Suprapubic skin (tissue), 3 donors: ENCODE measurements around the gene CPNE2.

Experiments
- EP300 ChIP-seq: sonication (generic); formaldehyde crosslinking; IDR thresholded peaks from one replicate; pipeline ENCODE4 v1.6.1; 2017; ENCODE audit warnings: antibody characterized with exemption
- POLR2A ChIP-seq, 2 donors: fragments of 450-650 bp; IDR thresholded peaks; one replicate each; pipeline ENCODE4 v1.6.1; 2017; ENCODE audit warnings: antibody characterized with exemption in 2 of 2, mild to moderate bottlenecking in 2 of 2, moderate library complexity in 2 of 2
- TF ChIP-seq, protein P1 (sequence below), 2 donors: fragments of 200-600 bp in 1 of 2; fragments of 450-650 bp in 1 of 2; sonication (generic) in 1 of 2; IDR thresholded peaks; one replicate each; pipeline ENCODE4 v1.5.1; 2016 to 2019; ENCODE audit warnings: antibody characterized with exemption in 2 of 2, mild to moderate bottlenecking in 1 of 2, moderate library complexity in 1 of 2

DNA sequence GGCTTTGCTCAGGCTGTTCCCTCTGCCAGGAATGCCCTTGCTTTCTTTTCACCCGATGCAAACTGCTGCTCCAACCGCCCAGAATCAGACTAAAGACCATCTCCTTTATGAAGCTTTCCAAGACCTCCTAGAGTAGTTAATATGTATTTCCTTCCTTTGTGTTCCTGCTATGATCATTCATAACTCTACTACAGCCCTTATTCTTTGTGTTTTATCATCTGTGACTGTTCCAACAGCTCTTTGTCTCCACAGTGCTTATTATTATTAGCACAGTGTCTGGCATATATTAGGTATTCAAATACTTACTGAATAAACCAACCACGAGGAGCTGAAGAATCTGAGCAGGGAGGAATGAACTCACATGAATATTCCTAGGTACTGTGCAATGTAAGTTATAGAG is 85.8 kb downstream of the CPNE2 start:
- TF ChIP-seq, protein P1, sequence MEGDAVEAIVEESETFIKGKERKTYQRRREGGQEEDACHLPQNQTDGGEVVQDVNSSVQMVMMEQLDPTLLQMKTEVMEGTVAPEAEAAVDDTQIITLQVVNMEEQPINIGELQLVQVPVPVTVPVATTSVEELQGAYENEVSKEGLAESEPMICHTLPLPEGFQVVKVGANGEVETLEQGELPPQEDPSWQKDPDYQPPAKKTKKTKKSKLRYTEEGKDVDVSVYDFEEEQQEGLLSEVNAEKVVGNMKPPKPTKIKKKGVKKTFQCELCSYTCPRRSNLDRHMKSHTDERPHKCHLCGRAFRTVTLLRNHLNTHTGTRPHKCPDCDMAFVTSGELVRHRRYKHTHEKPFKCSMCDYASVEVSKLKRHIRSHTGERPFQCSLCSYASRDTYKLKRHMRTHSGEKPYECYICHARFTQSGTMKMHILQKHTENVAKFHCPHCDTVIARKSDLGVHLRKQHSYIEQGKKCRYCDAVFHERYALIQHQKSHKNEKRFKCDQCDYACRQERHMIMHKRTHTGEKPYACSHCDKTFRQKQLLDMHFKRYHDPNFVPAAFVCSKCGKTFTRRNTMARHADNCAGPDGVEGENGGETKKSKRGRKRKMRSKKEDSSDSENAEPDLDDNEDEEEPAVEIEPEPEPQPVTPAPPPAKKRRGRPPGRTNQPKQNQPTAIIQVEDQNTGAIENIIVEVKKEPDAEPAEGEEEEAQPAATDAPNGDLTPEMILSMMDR (IDR thresholded peaks at IDR 0.05) = no peak
- no peak for TF ChIP-seq POLR2A (IDR thresholded peaks at IDR 0.05)
- TF ChIP-seq EP300 = no peak
